Measurements from ENCODE around the gene FSTL1. TPM values are rescaled to one million over a fixed set of nuclear protein-coding genes. Genes with fewer than 3 reads are reported as not detected.

The FSTL1 gene
- total RNA-seq, 2 experiments from 2014 or later = 0.12 to 0.40 TPM

DNA sequence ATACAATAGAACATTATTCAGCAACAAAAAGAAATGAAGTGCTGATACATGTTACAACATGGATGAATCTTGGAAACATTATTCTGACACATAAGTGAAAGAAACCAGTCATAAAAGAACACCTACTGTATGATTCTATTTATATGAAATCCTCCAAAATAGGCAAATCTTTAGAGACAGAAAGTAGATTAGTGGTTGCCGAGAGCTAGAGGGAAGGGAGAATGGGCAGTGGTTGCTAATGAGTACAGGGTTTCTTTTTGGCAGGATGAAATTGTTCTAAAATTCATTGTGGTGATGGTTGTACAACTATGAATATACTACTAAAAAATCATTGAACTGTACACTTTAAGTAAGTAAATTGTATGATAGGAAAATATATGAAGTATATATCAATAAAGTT, 95.3 kb downstream of the FSTL1 start:
- Mint-ChIP-seq H3K4me3 (no peak overlapping the region), H3K36me3 (no peaks in the 10 kb centered on the region), H3K27me3 (peaks cover 1% of the 10 kb centered on the region), H3K9me3 (no peaks in the 10 kb centered on the region), H3K27ac (no peak overlapping the region), H3K4me1 (ENCODE audit: low read depth) (no peaks in the 10 kb centered on the region)
- intact Hi-C loops (cut with micrococcal nuclease) = no loop called here
- POLR2A ChIA-PET = no interaction called here
- CTCF ChIA-PET = interaction anchor here (1.8 kb wide), 1 partner anchor 111 kb away, joined by 3 read pairs; no protein-coding TSS in a partner anchor
- no peak for DNase-seq

DNA sequence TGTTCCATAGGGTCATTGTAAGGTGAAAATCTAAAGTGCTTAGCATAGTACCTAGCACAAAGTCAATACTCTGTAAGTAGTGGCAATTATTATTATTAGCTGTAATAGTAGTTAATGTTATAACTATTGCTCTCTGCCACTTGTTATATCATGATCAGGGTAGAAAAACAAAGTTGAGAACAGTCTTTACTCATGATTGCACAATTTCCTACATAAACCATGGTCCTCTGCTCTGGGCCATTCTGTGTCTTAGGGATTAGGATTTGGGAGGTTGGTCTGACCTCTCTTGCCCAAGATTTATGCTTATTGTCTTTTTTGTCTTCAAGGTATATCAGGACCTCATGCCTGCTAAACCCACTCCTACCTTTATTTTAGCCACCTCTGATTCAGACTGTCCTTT, 97.3 kb downstream of the FSTL1 start:
- intact Hi-C loops (cut with micrococcal nuclease) = no loop called here
- H3K9me3 Mint-ChIP-seq = no peaks in the 10 kb centered on the region
- no peak for DNase-seq
- H3K36me3 Mint-ChIP-seq = no peaks in the 10 kb centered on the region
- no peak overlapping the region for H3K27ac Mint-ChIP-seq
- H3K4me1 Mint-ChIP-seq (ENCODE audit: low read depth) = peaks cover 7% of the 10 kb centered on the region
- no peak overlapping the region for H3K4me3 Mint-ChIP-seq
- POLR2A ChIA-PET = no interaction called here
- CTCF ChIA-PET = interaction anchor here (1.3 kb wide), 1 partner anchor 110 kb away, joined by 3 read pairs; no protein-coding TSS in a partner anchor
- peaks cover under 1% of the 10 kb centered on the region for H3K27me3 Mint-ChIP-seq

DNA sequence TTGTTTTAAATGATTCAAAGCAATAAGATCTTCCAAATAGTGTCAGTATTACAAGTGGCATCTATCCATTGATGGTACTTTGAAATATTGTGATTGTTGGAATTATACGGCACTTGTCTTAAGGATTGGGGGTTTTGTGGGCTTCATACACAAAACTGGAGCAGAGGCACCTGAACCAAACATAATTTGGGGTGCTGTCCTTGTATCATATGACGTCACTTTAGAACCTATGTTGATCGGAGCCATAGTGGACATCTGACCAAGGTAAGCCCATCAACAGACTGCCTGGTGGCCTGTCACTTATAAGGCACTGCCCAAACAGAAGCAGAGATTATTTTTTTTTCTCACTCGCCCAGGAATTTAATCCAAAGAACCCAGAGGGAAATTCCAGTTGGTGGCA, 98.8 kb downstream of the FSTL1 start:
- POLR2A ChIA-PET = no interaction called here

DNA sequence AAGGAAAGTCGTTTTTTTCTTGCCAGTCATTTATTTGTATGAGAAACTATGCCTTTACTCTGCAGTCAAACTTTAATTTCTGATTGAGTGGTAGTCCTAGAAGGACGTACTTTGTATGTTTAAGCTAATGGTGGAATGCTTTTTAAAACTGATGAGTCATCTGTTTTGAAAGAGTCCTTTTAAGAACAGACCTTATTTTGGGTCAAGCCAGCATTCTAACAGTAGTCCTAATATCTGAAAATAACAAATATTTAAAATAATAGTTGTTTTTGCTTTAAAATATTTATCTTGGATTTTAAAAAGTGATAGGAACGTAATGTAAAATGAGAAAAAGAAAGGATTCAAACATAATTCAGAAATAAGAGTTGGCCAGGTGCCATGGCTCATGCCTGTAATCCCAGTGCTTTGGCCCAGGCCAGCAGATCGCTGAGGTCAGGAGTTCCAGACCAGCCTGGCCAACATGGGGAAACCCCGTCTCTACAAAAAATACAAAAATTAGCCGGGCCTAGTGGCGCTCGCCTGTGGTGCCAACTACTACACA, 100.3 kb downstream of the FSTL1 start:
- no peaks in the 10 kb centered on the region for H3K9me3 Mint-ChIP-seq
- H3K27me3 Mint-ChIP-seq = no peaks in the 10 kb centered on the region
- intact Hi-C loops (cut with micrococcal nuclease) = no loop called here
- ChIA-PET CTCF (interaction anchor here (2.6 to 3.0 kb wide), 2 partner anchors 66 to 208 kb away, joined by 8 to 28 read pairs; no protein-coding TSS in a partner anchor), POLR2A (interaction anchor here (1.4 kb wide), 1 partner anchor 15 kb away, joined by 3 read pairs; no protein-coding TSS in a partner anchor)
- H3K36me3 Mint-ChIP-seq = peaks cover 10% of the 10 kb centered on the region
- peaks cover 31% of the 10 kb centered on the region for H3K4me1 Mint-ChIP-seq (ENCODE audit: low read depth)
- no peak overlapping the region for H3K27ac Mint-ChIP-seq
- no peak for DNase-seq
- peak overlapping the region; percentile 27 for H3K4me3 Mint-ChIP-seq

More for the DNA sequence above, 98.8 kb downstream of the FSTL1 start:
- Mint-ChIP-seq H3K9me3 (no peaks in the 10 kb centered on the region), H3K4me1 (ENCODE audit: low read depth) (peaks cover 16% of the 10 kb centered on the region), H3K27me3 (no peaks in the 10 kb centered on the region), H3K27ac (no peak overlapping the region), H3K4me3 (no peak overlapping the region), H3K36me3 (peaks cover 4% of the 10 kb centered on the region)
- intact Hi-C loops (cut with micrococcal nuclease) = no loop called here
- DNase-seq = no peak
- CTCF ChIA-PET = interaction anchor here (1.1 to 1.3 kb wide), 2 partner anchors 65 to 109 kb away, joined by 3 read pairs; no protein-coding TSS in a partner anchor

DNA sequence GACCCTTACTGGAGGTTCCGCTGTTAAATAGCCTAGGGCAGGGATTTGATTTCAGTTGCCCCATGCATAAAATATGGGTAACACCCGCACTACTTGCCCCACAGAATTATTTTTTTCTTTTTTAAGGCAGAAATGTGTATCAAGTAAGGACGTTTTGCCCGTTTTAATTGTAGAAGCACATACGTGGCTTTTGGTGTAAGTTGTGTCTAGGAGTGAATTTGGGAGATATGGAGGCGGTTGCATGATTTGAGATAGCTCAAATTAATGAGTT, 101.0 kb downstream of the FSTL1 start:
- Mint-ChIP-seq H3K4me3 (peak overlapping the region; percentile 84), H3K27me3 (no peaks in the 10 kb centered on the region), H3K27ac (peak overlapping the region; percentile 85), H3K9me3 (no peaks in the 10 kb centered on the region), H3K36me3 (peaks cover 10% of the 10 kb centered on the region), H3K4me1 (ENCODE audit: low read depth) (peaks cover 38% of the 10 kb centered on the region)
- intact Hi-C loops (cut with micrococcal nuclease) = loop anchor here (1.0 to 10.0 kb wide), 9 partner anchors 11 to 1488 kb away; partner anchors contain the start of genes ARHGAP31, EAF2, GTF2E1 and IQCB1
- no peak for DNase-seq
- ChIA-PET CTCF (interaction anchor here (1.2 to 3.0 kb wide), 3 partner anchors 8 to 209 kb away, joined by 3 to 28 read pairs (median 8); no protein-coding TSS in a partner anchor), POLR2A (interaction anchor here (0.6 to 2.4 kb wide), 3 partner anchors 15 to 255 kb away, joined by 3 to 18 read pairs (median 4); partner anchors contain the start of gene GSK3B)

DNA sequence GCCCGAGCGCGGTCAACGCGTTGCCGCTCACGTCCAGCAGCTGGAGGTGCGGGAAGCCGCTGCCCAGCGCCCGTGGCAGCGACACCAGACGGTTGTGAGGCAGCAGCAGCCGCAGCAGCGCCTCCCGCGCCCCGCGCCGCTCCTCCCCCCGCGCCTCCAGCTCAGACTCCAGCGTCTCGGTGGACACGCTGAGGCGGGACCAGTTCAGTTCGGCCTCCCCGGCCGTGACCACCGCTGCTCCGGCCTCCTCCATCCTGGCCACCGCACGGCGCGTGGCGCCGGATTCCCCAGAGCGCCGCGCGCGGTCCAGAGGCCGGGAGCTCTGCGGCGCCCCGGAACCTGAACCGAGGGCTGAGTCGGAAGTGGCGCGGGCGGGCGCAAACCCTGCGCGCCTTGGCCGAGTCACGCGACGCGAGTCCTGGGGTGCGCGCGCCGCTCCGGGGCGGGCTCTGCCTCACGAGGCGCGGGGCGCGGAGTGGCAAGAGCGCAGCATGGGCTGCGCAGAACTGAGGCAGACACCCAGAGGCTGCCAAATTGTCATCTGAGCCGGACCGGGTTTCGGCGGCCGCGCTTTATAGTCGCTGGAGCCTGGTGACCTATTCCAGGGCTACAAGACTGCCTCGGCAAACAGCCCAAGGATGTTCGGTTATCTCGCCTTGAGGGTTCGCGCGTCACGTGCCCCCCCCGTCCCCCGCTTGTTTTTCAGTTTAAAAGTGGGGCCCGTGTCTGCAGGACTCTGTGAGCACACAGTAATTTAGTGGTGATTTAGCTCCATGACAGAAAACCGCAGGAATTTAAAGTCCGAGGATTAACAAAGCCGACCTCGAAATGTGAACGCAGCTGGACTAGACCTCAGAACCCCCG, 101.6 kb downstream of the FSTL1 start, which contains the start of gene LRRC58:
LRRC58 (minus strand) TSS at position 364 of the 864 bp plus-strand sequence; CDS start at position 253, 111 bp downstream.
- intact Hi-C loops (cut with micrococcal nuclease) = loop anchor here (1.0 to 10.0 kb wide), 13 partner anchors 11 to 1488 kb away; partner anchors contain the start of genes ARHGAP31, EAF2, GSK3B and GTF2E1
- Mint-ChIP-seq H3K36me3 (peaks cover 12% of the 10 kb centered on the region), H3K9me3 (no peaks in the 10 kb centered on the region), H3K27me3 (no peaks in the 10 kb centered on the region), H3K4me1 (ENCODE audit: low read depth) (peaks cover 44% of the 10 kb centered on the region), H3K27ac (peak within 1 kb of the TSS; percentile 85), H3K4me3 (peak within 1 kb of the TSS; percentile 84)
- POLR2A ChIA-PET = interaction anchor here (0.6 to 2.4 kb wide), 8 partner anchors 10 to 886 kb away, joined by 3 to 18 read pairs (median 3); partner anchors contain the start of genes GSK3B and TMEM39A
- DNase-seq = peak; percentile 91
- CTCF ChIA-PET = interaction anchor here (0.7 to 3.0 kb wide), 7 partner anchors 9 to 457 kb away, joined by 3 to 28 read pairs (median 4); no protein-coding TSS in a partner anchor

DNA sequence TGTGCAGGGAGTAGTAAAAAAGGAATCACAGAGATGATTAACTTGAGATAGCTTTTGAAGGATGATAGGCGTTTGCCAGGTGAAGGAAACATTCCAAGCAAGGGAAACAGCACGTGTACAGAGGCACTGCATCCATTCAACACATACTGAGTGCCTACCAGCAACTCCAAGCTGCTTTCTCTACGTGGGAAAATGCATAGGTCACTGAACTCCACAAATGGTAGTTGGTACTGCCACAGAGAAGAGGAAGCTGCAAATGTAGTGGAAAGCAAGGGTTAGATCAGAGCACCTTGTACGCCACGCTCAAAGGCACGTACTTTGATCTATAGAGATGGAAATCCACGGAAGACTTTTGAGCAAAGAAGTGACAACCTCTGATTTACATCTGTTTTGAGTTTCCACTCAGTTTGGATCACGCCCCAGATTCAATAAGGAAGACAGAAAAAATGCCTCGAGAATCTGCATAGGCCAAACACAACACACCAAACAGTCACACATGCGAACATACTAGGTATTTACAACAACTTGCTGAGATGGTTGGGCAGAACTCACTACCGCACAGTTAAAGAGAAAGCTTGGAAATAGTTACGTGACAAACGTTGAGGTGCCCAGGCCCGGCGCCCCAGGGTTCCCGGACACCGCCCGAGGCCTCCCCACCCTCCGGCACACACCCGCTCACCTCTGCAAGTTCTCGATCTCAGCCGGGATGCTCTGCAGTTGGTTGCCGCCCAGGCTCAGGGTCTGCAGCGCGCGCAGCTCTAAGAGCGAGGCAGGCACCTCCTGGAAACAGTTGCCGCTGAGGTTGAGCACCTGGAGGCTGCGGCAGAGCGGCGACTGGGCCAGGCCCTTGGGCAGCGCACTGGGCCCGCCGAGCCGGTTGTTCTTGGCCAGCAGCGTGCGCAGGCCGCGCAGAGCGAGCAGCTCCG, 102.5 kb downstream of the FSTL1 start:
- peak overlapping the region; percentile 84 for H3K4me3 Mint-ChIP-seq
- H3K9me3 Mint-ChIP-seq = no peaks in the 10 kb centered on the region
- no peaks in the 10 kb centered on the region for H3K27me3 Mint-ChIP-seq
- POLR2A ChIA-PET = interaction anchor here (0.9 to 2.4 kb wide), 8 partner anchors 9 to 885 kb away, joined by 3 to 18 read pairs (median 3); partner anchors contain the start of genes GSK3B and TMEM39A
- intact Hi-C loops (cut with micrococcal nuclease) = loop anchor here (1.0 to 10.0 kb wide), 11 partner anchors 69 to 1489 kb away; partner anchors contain the start of genes ARHGAP31, EAF2, GSK3B and GTF2E1
- peaks cover 51% of the 10 kb centered on the region for H3K4me1 Mint-ChIP-seq (ENCODE audit: low read depth)
- H3K36me3 Mint-ChIP-seq = peaks cover 15% of the 10 kb centered on the region
- peak overlapping the region; percentile 85 for H3K27ac Mint-ChIP-seq
- CTCF ChIA-PET = interaction anchor here (0.7 to 3.0 kb wide), 6 partner anchors 9 to 456 kb away, joined by 4 to 28 read pairs (median 5); no protein-coding TSS in a partner anchor
- DNase-seq = peak; percentile 67

DNA sequence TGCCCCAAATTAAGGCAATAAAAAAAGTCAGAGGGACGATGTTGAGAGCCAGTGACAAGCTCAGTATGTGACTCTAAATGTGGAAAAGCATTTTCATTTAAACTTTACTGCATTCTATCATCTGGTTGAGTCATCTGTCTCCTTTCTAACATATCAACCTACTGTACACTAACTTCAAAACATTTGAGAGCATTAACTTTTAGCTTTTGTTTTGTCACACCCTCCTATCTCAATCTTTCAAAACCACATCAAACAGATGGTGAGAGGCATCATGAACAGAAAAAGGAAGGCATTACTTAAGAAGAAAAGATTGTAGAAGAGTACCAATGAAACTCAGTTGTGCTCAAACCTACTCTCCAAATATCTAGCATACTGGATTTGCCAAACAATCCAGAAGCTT, 106.4 kb downstream of the FSTL1 start:
- peak overlapping the region; percentile 63 for H3K27ac Mint-ChIP-seq
- POLR2A ChIA-PET = interaction anchor here (1.0 to 1.8 kb wide), 2 partner anchors 249 to 1049 kb away, joined by 3 to 8 read pairs; no protein-coding TSS in a partner anchor
- DNase-seq = no peak
- peak overlapping the region; percentile 53 for H3K4me3 Mint-ChIP-seq
- intact Hi-C loops (cut with micrococcal nuclease) = loop anchor here (1.0 to 10.0 kb wide), 5 partner anchors 32 to 1050 kb away; partner anchors contain the start of gene ARHGAP31
- H3K36me3 Mint-ChIP-seq = peaks cover 31% of the 10 kb centered on the region
- CTCF ChIA-PET = interaction anchor here (1.7 kb wide), 1 partner anchor 73 kb away, joined by 5 read pairs; no protein-coding TSS in a partner anchor
- H3K4me1 Mint-ChIP-seq (ENCODE audit: low read depth) = peaks cover 54% of the 10 kb centered on the region
- no peaks in the 10 kb centered on the region for H3K27me3 Mint-ChIP-seq
- peaks cover 7% of the 10 kb centered on the region for H3K9me3 Mint-ChIP-seq

Other genes starting within 250 kb of the FSTL1 start
- gene GPR156, start 165.8 kb downstream of the FSTL1 start, total RNA-seq = not detected
- 10 to 100 TPM; 16.2 to 16.9 TPM for gene LRRC58, start 101.6 kb downstream of the FSTL1 start, total RNA-seq
- gene NDUFB4, start 145.3 kb upstream of the FSTL1 start, total RNA-seq = 100 to 1,000 TPM; 130 to 143 TPM
- gene HGD, start 231.2 kb upstream of the FSTL1 start, total RNA-seq = under 1 TPM in 1 of 2 experiments, not detected in 1; 0.12 TPM